Calu3 (cell line): ENCODE measurements around the gene RAP1GAP2. TPM values are rescaled to one million over a fixed set of nuclear protein-coding genes. Genes with fewer than 3 reads are reported as not detected.

Source experiments
- BruUV-seq: library from RNA; stranded (reverse); fragments of 400-500 nt; replicated peaks from 2 replicates; lab custom pipeline; 2021; lab: Mats Ljungman, UMichigan
- CTCF ChIA-PET: fragments of 300-600 bp; sonication (Branson Sonifier 250); formaldehyde crosslinking; loops from one replicate; lab custom pipeline; 2022; ENCODE audit warnings: antibody characterized with exemption; lab: Charles Lee
- DNase-seq: peaks from one replicate; pipeline ENCODE4 v3.0.0; 2022
- H3K27ac Mint-ChIP-seq: one replicate; pipeline ENCODE4 v1.8.0; 2022; ENCODE audit warnings: mixed read lengths; ENCODE audit not compliant: unreplicated experiment
- H3K27me3 Mint-ChIP-seq: one replicate; pipeline ENCODE4 v1.8.0; 2022; ENCODE audit warnings: mixed read lengths; ENCODE audit not compliant: unreplicated experiment
- H3K36me3 Mint-ChIP-seq: one replicate; pipeline ENCODE4 v1.8.0; 2022; ENCODE audit warnings: mild to moderate bottlenecking, moderate library complexity, mixed read lengths; ENCODE audit not compliant: insufficient read depth, unreplicated experiment
- H3K4me1 Mint-ChIP-seq: one replicate; pipeline ENCODE4 v1.8.0; 2022; ENCODE audit warnings: mild to moderate bottlenecking, low read depth, mixed read lengths; ENCODE audit not compliant: unreplicated experiment
- H3K4me3 Mint-ChIP-seq: one replicate; pipeline ENCODE4 v1.8.0; 2022; ENCODE audit warnings: mild to moderate bottlenecking, low read depth, moderate library complexity, mixed read lengths; ENCODE audit not compliant: unreplicated experiment
- H3K9me3 Mint-ChIP-seq: one replicate; pipeline ENCODE4 v1.8.0; 2022; ENCODE audit warnings: low read depth, mixed read lengths; ENCODE audit not compliant: unreplicated experiment
- intact Hi-C: fragments of 100-400 bp; cut with micrococcal nuclease; formaldehyde crosslinking; loops from one replicate; pipeline ENCODE4 v1.10.0; 2022; ENCODE audit not compliant: unreplicated experiment
- total RNA-seq: library from RNA; stranded (reverse); gene quantifications from 2 replicates; pipeline ENCODE4 v1.2.3, GENCODE V29; 2022
- TF ChIP-seq, protein P1 (sequence below): fragments of 200-600 bp; IDR thresholded peaks from one replicate; pipeline ENCODE4 v1.8.0; 2022; ENCODE audit warnings: antibody characterized with exemption; ENCODE audit not compliant: unreplicated experiment

The RAP1GAP2 gene
- total RNA-seq, 1 experiment from 2014 or later = 38.4 TPM

DNA sequence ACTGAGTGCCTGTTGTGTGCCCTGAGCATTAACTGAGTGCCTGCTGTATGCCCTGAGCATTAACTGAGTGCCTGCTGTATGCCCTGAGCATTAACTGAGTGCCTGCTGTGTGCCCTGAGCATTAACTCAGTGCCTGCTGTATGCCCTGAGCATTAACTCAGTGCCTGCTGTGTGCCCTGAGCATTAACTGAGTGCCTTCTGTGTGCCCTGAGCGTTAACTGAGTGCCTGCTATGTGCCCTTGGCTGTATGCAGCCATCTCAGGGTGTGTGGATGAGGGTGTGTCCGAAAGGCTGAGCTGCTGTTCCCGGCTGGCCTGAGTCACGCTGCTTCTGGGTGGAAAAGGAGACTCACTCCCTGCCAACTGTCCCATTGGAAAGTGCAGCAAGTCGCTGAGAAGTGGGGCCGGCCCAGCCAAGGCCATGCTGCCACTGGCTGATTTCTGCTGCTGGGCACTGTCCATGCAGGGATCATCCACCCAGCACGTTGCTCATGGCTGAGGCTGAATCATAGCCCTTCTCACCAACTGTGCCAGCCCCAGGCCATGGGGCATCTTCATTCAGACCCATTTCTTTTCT is 153.3 kb downstream of the RAP1GAP2 start:
- Mint-ChIP-seq H3K36me3 (no peaks in the 10 kb centered on the region), H3K27ac (no peak overlapping the region), H3K4me3 (no peak overlapping the region), H3K9me3 (no peaks in the 10 kb centered on the region), H3K27me3 (no peaks in the 10 kb centered on the region), H3K4me1 (peaks cover 21% of the 10 kb centered on the region)
- intact Hi-C loops = no loop called here
- CTCF ChIA-PET = interaction anchor here (0.7 kb wide), 2 partner anchors 138 to 140 kb away, joined by 3 to 4 read pairs; no protein-coding TSS in a partner anchor
- DNase-seq = peak; percentile 43
- BruUV-seq = no TSS peak
- TF ChIP-seq, protein P1, sequence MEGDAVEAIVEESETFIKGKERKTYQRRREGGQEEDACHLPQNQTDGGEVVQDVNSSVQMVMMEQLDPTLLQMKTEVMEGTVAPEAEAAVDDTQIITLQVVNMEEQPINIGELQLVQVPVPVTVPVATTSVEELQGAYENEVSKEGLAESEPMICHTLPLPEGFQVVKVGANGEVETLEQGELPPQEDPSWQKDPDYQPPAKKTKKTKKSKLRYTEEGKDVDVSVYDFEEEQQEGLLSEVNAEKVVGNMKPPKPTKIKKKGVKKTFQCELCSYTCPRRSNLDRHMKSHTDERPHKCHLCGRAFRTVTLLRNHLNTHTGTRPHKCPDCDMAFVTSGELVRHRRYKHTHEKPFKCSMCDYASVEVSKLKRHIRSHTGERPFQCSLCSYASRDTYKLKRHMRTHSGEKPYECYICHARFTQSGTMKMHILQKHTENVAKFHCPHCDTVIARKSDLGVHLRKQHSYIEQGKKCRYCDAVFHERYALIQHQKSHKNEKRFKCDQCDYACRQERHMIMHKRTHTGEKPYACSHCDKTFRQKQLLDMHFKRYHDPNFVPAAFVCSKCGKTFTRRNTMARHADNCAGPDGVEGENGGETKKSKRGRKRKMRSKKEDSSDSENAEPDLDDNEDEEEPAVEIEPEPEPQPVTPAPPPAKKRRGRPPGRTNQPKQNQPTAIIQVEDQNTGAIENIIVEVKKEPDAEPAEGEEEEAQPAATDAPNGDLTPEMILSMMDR = no peak

DNA sequence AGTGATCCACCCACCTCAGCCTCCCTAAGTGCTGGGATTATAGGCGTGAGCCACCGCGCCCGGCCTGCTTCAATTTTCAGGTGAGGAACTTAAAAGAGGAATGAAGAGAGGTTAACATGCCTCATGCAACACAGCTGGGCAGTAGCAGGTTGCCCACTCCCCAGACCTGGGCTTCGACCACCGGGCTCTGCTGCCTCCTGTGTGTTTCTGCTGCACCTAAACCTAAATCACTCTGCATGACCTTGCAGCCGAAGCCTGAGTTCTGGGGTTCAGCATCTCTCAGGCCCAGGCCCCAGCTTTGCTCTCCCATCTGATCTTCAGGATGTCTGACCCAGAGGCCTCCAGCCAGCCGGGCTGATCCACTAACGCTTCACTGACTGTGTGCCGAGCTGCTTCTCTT is 154.6 kb downstream of the RAP1GAP2 start:
- DNase-seq = no peak
- TF ChIP-seq, protein P1 = no peak

DNA sequence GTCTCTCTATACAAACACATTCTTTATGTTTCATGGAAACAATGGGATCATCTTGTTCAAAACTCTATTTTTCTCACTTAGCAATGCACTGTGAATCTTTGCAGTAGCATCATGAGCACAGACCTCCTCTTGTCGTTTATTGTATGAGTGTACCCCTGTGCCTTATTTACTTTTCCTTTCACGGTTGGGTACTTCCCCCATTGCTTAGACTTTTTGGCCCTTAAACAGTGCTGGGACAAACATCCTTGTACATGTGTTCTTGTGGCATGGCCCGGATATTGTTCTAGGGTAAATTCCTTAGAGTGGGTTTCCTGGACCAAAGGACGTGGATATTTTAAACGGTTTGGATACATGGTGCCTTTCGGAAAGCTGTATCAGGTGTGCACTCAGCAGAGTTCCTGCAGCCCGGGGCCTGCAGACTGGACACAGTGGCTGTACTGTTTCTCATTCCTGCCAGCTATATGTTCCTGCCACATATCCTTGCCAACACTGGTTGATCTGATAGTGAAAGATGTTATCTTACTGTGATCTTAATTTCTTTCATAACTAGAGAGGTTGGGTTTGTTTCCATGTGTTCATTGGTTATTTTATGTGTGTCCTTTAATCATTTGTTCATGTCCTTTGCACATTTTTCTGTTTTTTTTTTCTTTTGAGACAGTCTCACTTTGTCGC is 156.1 kb downstream of the RAP1GAP2 start:
- DNase-seq = no peak
- Mint-ChIP-seq H3K27ac (no peak overlapping the region), H3K4me3 (no peak overlapping the region), H3K9me3 (no peaks in the 10 kb centered on the region), H3K27me3 (no peaks in the 10 kb centered on the region), H3K4me1 (peaks cover 40% of the 10 kb centered on the region), H3K36me3 (peaks cover 12% of the 10 kb centered on the region)
- TF ChIP-seq, protein P1 = no peak
- CTCF ChIA-PET = interaction anchor here (0.6 to 0.7 kb wide), 3 partner anchors 14 to 111 kb away, joined by 3 to 5 read pairs (median 3); no protein-coding TSS in a partner anchor
- intact Hi-C loops = no loop called here
- no TSS peak for BruUV-seq

More for the DNA sequence above, 154.6 kb downstream of the RAP1GAP2 start:
- Mint-ChIP-seq H3K27me3 (no peaks in the 10 kb centered on the region), H3K9me3 (no peaks in the 10 kb centered on the region), H3K36me3 (peaks cover 9% of the 10 kb centered on the region), H3K27ac (no peak overlapping the region), H3K4me3 (no peak overlapping the region), H3K4me1 (peaks cover 32% of the 10 kb centered on the region)
- CTCF ChIA-PET = no interaction called here
- no TSS peak for BruUV-seq
- intact Hi-C loops = no loop called here

DNA sequence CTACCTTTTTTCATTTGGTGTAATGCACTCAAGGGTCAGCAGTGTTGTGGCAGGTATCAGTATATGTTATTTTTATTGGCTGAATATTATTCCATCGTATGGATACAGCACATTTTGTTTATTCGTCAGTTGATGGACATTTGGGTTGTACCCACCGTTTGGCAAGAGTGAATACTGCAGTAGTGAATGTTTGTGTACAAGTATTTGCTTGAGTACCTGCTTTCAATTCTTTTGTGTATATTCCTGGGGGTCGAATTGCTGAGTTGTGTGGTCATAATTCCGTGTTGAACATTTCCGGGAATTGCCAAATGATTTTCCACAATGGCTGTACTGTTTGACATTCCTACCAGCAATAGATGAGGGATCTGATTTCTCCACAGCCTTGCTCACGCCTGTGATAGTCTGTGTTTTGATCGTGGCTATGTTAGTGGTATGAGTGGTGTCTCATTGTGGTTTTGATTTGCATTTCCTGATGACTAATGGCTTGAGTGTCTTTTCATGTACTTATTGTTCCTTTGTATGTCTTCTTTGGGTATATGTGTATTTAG is 158.7 kb downstream of the RAP1GAP2 start:
- intact Hi-C loops = loop anchor here (2.0 kb wide), 1 partner anchor 50 kb away; no protein-coding TSS in a partner anchor
- H3K27ac Mint-ChIP-seq = peak overlapping the region; percentile 99

More for the DNA sequence above, 158.7 kb downstream of the RAP1GAP2 start:
- peaks cover 57% of the 10 kb centered on the region for H3K4me1 Mint-ChIP-seq
- H3K36me3 Mint-ChIP-seq = peaks cover 21% of the 10 kb centered on the region
- DNase-seq = peak; percentile 67
- CTCF ChIA-PET = no interaction called here
- BruUV-seq = no TSS peak
- peak overlapping the region; percentile 55 for H3K4me3 Mint-ChIP-seq
- TF ChIP-seq, protein P1 = no peak
- H3K27me3 Mint-ChIP-seq = no peaks in the 10 kb centered on the region
- no peaks in the 10 kb centered on the region for H3K9me3 Mint-ChIP-seq
